ENCODE measurements around the gene PADI6. TPM values are rescaled to one million over a fixed set of nuclear protein-coding genes. Genes with fewer than 3 reads are reported as not detected.

Gene PADI6
- total and polyA plus RNA-seq, 9 of the 15 experiments (the other 6 are each of a cell fraction or from before 2014, with no cell fraction given) = not detected

GRCh38 chr1:17440074-17440826 is 68.3 kb downstream of the PADI6 start (continued):
- TF ChIP-seq ZBTB7A (IDR thresholded peaks at IDR 0.05; ENCODE audit: borderline replicate concordance, control insufficient read depth, low read depth, low read length) (no peak), ZNF449 (CRISPR knock-in tag; IDR thresholded peaks at IDR 0.05) (no peak), RAD51 (IDR thresholded peaks at IDR 0.05; ENCODE audit: borderline replicate concordance, low read depth) (no peak), PURB (CRISPR knock-in tag; IDR thresholded peaks at IDR 0.05; ENCODE audit: low read depth) (no peak), HBP1 (CRISPR knock-in tag; IDR thresholded peaks at IDR 0.05) (no peak), AFF4 (CRISPR knock-in tag; IDR thresholded peaks at IDR 0.05) (no peak), FOXA3 (CRISPR knock-in tag; conservative IDR thresholded peaks at IDR 0.05 in 1 of 2, IDR thresholded peaks at IDR 0.05 in 1 of 2) (0 out of 4 replicates have a peak, but pooled peaks of 1 of the 2 experiments have one; percentile 11), E2F1 (CRISPR knock-in tag; IDR thresholded peaks at IDR 0.05) (no peak), ZNF561 (CRISPR knock-in tag; conservative IDR thresholded peaks at IDR 0.05) (no peak), RBM25 (IDR thresholded peaks at IDR 0.05; ENCODE audit: low read depth, low read length, severe bottlenecking) (no peak), MAFK (IDR thresholded peaks at IDR 0.05; ENCODE audit: low read length) (no peak), TCF7L2 (IDR thresholded peaks at IDR 0.05; ENCODE audit: low read depth, low read length) (no peak), ZNF263 (CRISPR knock-in tag; IDR thresholded peaks at IDR 0.05; ENCODE audit: borderline replicate concordance) (no peak), RBM15 (IDR thresholded peaks at IDR 0.05; ENCODE audit: insufficient read depth, low read length) (no peak), ZEB2 (IDR thresholded peaks at IDR 0.05) (no peak), MCM7 (IDR thresholded peaks at IDR 0.05) (no peak), MNT (conservative IDR thresholded peaks at IDR 0.05) (no peak), PTTG1 (tag; IDR thresholded peaks at IDR 0.05; ENCODE audit: low read depth) (no peak)
